Myocyte (in vitro differentiated cells): ENCODE data around the gene CDR2. TPM values are rescaled to one million over a fixed set of nuclear protein-coding genes. Genes with fewer than 3 reads are reported as not detected.
A peak's percentile ranks its signal among the peaks of the same experiment; 100 is the strongest.
"Not testable (repeated sequence)": the region's sequence is repeated elsewhere in the genome, so short reads cannot be mapped to it uniquely, and the experiment has no call there.

Source experiments
- DNase-seq: peaks from one replicate; pipeline ENCODE4 v3.0.0-alpha.2; 2012; ENCODE audit warnings: low read depth
- polyA plus RNA-seq: library from polyadenylated mRNA; unstranded; fragments of >200 nt; gene quantifications from one replicate; pipeline ENCODE4 v1.2.1, GENCODE V29; 2012; ENCODE audit warnings: missing spikeins
- total RNA-seq: library from RNA; depleted of rRNA; stranded (reverse); fragments of >200 nt; gene quantifications from 2 replicates; pipeline ENCODE4 v1.2.3, GENCODE V29; 2014

Gene CDR2
- 12.0 and 23.0 TPM in 2 replicates for total RNA-seq
- 30.8 TPM for polyA plus RNA-seq

DNA sequence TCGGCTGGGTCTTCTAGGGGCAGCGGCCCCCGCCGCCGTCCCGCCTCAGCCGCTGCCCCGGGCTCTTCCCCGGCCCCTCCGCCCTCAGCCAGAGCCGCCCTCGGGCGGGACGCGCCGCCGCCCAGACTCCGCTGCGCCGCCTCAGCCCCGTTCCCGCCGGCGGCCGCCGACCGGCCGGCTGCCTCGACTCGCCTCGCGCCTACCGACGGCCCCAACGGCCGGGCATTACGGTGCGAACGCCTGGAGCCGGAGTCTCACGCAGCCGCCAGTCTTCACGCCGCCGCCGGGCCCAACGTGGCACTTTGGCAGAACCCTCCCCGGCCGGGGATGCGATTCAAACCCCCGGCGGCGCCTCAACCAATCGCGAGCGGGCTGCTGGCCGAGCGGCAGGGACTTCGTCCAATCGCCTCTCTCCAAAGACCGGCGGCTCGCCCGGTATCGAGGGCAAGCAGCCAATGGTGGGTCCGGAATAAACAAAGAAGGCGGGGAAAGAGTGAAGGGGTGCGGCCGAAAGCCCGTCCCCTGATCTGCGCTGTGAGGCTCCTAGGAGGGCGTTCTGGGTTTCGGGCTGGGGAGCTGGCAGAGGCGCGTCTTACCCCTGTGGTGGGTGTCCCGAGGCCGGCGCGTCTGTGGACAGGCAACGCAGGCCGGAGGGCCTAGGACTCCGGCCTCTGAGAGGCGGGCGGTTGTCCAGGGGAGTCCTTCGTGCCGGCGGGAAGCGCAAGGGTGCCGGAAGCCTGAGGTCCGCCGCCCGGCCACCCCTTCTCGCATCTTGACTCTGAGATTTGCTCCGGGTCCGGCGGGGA is at the start of gene CDR2:
Gene CDR2, minus strand, starts transcription at position 309 of the 806 bp plus-strand sequence. CDS start 310 bp downstream, outside the sequence.
- peak; percentile 98 for DNase-seq

DNA sequence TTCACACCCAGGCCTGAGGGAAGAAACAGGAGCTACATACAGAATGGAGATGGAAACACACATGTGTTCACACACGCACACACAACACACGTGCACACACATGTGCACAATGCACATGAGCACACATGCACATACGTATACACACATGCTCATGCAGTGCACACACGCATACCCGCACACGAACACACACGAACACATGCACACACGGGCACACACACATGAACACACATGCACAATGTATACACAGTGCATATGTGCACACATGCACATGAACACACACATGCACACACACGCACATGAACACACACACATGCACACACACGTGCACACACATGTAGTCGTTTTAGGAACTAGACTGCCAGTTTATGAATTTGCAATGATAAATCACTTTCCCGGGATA is 49.3 kb upstream of the CDR2 start:
- DNase-seq: no peak

DNA sequence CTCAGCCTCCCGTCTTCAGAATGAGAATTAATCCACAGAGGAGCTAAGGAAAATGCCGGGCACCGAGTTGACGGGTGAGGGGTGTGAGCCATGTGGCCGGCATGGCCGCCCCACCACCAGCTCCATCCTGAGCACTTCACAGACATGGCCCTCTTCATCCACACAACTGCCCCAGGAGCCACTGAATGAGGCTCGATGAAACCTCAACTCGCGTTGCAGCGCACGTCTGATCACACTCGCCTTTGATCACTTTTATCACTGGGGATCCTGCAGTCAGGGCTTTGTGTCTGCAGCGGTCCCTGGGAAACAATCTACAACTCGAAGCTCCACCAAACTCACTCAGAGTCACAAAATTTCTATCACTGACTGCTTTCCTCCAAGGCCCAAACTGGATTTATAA is 46.7 kb upstream of the CDR2 start:
- no peak for DNase-seq

DNA sequence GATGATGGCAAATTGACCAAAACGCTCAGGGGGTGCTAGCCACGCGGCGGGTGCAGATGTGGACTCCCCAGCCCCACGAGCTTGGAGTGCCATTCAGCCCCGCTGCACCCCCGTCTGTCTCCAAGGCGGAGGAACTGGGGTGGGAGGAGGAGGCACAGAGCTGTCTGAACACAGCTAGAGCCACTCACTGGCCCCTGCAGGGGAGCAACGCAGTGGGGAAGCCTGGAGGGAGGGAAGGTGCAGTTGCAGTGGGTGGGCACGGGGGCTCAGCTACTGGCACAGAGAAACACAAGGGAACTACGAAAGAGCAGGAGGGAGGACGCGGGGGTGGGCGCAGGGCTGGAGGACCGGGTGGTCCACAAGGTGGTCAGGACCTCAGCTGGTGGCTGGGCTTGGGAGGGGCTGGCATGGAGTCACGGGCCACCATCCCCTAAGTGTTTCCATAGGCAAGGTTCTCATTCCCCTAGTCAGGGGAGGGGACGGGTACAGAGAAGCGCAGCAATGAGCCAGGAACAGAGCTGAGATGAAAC is 46.3 kb upstream of the CDR2 start:
- no peak for DNase-seq

DNA sequence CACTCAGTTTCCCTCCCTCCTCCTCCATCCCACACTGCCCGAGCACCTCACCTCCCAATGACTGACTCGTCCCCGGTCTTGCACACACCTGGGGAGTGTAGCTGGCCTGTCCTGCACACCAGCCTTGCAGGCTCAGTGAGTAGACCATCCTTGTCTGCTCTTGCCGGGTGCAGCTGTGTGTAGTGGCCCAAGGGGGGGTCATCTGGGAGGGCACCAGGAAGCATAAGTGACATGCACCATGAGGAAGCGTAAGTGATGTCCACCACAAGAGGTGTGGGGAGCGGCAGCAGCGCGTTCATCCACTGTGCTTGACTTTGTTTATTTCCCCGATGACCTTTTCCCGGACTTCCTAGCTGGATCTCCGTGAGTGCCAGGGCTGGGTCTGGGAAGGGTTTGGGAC is 45.5 kb upstream of the CDR2 start:
- DNase-seq: no peak

DNA sequence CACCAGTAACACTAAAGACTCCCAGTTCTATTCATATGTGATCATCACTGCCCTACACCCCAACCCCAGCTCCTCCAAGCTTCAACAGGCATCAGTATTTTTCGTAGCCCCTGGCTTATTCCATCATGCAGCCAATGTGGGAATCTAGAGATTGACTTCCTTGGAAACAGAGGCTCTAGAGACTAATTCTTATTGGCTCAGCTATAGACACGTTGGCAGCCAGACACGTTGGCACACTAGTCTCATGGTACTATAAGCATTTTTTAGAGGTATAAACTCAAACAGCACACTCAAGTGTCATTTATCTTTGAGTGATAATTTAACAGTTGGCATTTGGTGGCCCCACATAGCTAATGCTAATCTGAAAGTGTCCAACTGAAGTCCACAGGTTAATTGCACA is 44.4 kb upstream of the CDR2 start:
- no peak for DNase-seq

DNA sequence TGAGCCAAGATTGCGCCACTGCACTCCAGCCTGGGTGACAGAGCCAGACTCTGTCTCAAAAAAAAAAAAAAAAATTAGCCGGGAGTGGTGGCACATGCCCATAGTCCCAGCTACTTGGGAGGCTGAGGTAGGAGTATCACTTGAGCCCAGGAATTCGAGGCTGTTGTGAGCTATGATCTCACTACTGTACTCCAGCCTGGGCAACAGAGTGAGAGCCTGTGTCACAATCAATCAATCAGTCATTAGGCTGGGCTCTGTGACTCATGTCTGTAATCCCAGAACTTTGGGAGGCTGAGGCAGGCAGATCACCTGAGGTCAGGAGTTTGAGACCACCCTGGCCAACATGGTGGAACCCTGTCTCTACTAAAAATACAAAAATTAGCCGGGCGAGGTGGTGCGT is 43.4 kb upstream of the CDR2 start:
- DNase-seq: not testable (repeated sequence)

DNA sequence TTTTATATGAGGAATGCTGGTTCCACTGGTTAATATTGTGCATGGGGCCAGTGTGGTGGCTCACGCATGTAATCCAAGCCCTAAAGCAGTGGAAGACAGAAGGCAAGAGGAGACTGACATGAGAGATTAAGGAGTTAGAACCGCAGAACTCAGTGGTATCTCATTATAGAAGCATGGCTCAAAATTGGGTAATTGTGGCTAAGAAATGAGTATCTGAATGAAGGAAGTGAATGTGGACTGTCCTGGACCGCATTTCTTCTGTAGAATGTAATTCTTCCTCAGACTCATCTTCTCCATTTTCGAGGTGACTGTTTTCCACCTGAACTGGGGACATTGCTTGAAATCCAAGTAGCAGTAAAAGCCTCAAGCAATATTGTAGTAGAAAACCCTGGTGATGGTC is 42.6 kb upstream of the CDR2 start:
- DNase-seq: no peak

- DNase-seq: no peak
Measured at GRCh38 chr16:22413819-22414218, 39.4 kb upstream of the CDR2 start.

DNA sequence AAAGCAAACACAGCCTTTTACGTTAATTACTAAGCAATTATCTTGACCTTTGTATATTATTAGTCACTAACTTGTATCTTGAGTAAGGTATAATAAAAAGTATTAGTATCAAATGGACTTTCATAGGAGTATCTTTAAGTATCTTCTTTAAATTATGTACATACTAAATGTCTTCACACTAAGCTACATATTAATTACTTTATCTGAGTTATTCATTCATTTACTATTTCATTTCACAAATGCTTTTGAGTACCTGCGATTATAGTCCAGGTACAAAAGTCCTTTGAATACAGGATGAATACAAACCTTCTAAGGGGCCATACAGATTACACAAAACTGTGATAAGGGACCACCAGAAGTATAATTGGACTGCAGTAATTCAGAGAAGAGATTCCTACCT is 33.1 kb upstream of the CDR2 start:
- DNase-seq: no peak

DNA sequence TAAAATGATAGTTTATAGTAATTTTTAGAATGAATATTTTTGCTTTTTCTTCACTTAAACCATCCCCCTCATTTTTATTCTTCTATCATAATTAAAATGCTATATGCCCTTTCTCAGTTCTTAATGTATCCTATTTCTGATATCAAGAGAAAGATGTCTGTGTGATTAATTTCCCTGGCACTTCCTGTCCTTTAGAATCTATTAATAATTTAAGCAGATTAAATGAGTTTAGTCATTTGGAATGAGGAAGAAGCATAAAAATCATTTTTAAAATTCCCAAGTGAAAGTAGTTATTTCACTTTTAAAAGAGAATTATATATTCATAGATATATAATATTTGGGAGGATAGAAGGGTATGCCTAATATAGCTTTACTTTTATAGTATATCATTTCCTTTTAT is 27.8 kb upstream of the CDR2 start:
- no peak for DNase-seq

DNA sequence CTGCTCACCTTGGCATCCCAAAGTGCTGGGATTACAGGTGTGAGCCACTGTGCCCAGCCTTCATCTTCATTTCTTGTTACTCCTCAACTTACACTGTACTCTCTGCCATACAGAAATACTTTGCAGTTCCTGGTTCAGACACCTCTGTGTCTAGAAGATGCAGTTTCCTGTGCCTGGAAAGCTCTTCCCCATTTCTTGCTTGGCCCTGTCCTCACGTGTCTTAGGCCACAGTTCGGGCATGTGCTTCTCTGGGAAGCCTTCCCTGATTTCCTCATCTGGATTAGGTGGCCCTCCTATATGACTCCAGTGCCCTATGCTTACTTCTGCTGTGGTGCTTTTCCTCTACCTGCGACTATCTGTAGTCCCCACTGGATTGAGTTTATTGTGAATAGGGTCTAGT is 26.5 kb upstream of the CDR2 start:
- no peak for DNase-seq

DNA sequence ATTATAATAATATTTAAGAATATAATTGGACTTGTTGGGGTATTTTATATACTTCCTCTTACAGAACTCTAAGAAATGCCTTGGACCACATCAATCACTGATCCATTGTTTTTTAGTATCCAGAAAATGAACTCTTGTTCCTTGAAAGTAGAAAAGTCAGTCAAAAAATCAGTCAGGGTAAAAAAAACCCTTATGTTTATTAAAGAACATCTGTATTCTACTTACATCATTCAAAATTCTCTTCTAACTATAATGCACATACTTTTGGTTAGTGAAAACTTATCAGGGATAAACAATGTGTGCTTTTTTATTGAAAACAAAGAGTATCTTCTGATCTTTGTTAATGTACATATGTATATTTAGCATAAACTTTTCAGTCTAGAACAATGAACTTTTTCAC is 23.5 kb upstream of the CDR2 start:
- DNase-seq: no peak

DNA sequence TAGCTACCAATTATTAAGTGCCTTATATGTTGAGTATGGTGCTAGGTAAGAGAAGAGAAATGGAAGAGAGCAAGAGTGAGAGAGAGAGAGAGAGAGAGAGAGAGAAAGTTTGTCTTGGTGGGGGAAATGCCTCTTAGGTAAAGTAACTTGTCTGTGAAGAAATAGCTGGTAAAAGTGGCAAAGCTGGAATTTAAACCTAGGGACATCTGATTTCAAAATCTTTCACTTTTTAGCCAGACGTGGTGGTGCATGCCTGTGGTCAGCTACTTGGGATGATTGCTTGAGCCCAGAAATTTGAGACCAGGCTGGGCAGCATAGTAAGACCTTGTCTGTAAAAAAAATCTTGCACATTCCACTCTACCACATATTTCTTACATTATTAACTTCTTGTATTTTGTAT is 23.0 kb upstream of the CDR2 start:
- DNase-seq: peak; percentile 80

GRCh38 chr16:22395960-22396359 is 21.5 kb upstream of the CDR2 start:
- DNase-seq: no peak

DNA sequence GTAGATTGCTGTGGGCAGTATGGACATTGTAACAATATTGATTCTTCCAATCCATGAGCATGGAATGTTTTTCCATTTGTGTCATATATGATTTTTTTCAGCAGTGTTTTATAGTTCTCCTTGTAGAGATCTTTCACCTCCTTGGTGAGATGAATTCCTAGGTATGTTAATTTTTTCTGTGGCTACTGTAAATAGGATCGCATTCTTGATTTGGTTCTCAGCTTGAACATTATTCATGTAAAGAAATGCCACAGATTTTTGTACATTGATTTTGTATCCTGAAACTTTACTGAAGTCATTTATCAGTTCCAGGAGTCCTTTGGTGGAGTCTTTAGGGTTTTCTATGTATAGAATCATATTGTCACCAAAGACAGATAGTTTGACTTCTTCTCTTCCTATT is 19.7 kb upstream of the CDR2 start:
- DNase-seq: no peak

DNA sequence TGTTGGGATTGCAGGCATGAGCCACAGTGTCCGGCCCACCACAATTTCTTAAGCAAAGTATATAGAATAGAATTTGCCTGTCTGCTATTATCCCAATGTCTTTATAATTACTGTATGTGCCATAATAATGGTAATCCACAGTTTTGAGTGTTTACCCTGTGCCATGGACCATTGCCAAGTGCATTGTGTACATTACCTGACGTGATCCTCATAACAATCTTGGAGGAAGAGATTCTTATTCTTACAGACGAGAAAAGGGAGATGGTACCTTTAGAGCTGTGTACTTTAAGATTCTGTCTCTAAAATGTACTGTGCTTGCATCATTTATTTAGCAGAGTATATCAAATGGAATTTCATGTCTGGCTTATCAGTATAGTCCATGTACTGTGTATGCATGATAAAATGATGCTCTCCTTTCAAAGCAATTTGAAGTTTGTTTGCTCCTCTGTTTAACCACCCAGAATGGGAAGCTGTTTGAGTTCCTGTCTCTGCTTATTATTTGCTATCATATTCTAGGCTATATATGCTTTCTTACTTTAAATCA is 13.8 kb upstream of the CDR2 start:
- DNase-seq: no peak

GRCh38 chr16:22386976-22387375 is 12.6 kb upstream of the CDR2 start:
- peak; percentile 86 for DNase-seq

DNA sequence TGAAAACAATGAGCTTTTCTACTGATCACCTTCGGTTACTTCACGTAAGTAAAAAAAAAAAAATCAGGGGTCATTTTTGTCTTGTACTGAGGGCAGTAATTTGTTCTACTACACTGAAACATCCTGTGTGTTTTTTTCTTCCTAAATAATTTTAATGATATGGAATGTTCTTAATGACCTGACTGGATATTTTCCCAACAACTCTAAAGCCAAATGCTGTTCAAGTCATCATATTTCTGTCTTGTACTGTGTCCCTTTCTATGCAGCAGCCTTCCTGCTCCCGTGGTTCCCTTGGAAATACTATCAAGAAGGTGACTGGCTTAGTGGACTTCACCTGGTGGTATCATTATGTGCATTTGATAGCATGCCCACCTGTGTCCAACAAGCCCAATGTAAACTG is 10.8 kb upstream of the CDR2 start:
- DNase-seq: no peak

- DNase-seq: no peak
Measured at GRCh38 chr16:22383827-22384226, 9.4 kb upstream of the CDR2 start.

- no peak for DNase-seq
Measured at GRCh38 chr16:22381392-22381791, 7.0 kb upstream of the CDR2 start.

- DNase-seq: peak; percentile 70
Measured at GRCh38 chr16:22380529-22380928, 6.1 kb upstream of the CDR2 start.

DNA sequence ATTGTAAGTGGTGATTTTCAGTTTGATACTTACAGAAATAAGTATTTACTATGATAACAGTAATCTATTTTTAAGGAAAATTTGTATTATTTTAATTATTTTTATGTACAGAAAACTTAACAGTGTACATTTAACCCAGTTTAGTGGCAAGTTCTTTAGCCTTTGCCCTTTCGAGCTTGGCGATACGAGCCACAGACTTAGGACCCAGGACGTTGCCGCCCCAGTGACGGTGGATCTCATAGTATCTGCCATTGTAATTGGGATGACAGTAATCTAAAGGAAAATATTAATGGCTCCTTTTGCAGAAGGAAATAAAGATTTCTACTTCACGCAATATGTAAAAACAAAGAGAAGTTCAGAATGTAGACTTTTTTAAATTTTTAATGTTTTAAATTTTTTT is 5.2 kb upstream of the CDR2 start:
- DNase-seq: no peak
